Stimulated activated effector memory CD8-positive, alpha-beta T cell treated with anti-CD3 and anti-CD28 coated beads, Interleukin-12 subunit alpha, Interleukin-12 subunit beta, amount 100 ng/mL, for 72 hours (primary cell): ENCODE measurements around the gene SLC41A2.

Experiments
- ATAC-seq: fragments of 150-1000 bp; cut with Tn5 transposase; 2 replicates; pipeline ENCODE4 v1.10.0; 2021
- DNase-seq, 2 donors: peaks; one replicate each; pipeline ENCODE4 v3.0.0; 2021 to 2022; ENCODE audit warnings: low spot score in 2 of 2
- H3K27ac Mint-ChIP-seq: one replicate; pipeline ENCODE4 v1.8.0; 2022; ENCODE audit warnings: mild to moderate bottlenecking, mixed read lengths
- H3K36me3 Mint-ChIP-seq: one replicate; pipeline ENCODE4 v1.8.0; 2022; ENCODE audit warnings: mild to moderate bottlenecking, mixed read lengths
- H3K4me1 Mint-ChIP-seq: one replicate; pipeline ENCODE4 v1.8.0; 2022; ENCODE audit warnings: mixed read lengths
- H3K4me3 Mint-ChIP-seq: one replicate; pipeline ENCODE4 v1.8.0; 2022; ENCODE audit warnings: mild to moderate bottlenecking, mixed read lengths
- H3K9me3 Mint-ChIP-seq: one replicate; pipeline ENCODE4 v1.8.0; 2022; ENCODE audit warnings: mixed read lengths

The SLC41A2 gene

GRCh38 chr12:104928036-104928745 lies 29.9 kb downstream of the SLC41A2 start:
- Mint-ChIP-seq H3K4me1 (peaks cover 30% of the 10 kb centered on the region), H3K4me3 (no peak overlapping the region), H3K36me3 (peaks cover 34% of the 10 kb centered on the region), H3K9me3 (no peaks in the 10 kb centered on the region), H3K27ac (no peak overlapping the region)
- DNase-seq (no peak), ATAC-seq (no peak)

- Mint-ChIP-seq H3K9me3 (peaks cover 11% of the 10 kb centered on the region), H3K4me3 (no peak overlapping the region), H3K4me1 (peaks cover 12% of the 10 kb centered on the region), H3K27ac (no peak overlapping the region), H3K36me3 (peaks cover 31% of the 10 kb centered on the region)
- ATAC-seq (no peak), DNase-seq (no peak)
These were observed 32.6 kb downstream of the SLC41A2 start for GRCh38 chr12:104925501-104925900.

GRCh38 chr12:104921340-104921739 lies 36.8 kb downstream of the SLC41A2 start:
- H3K4me3 Mint-ChIP-seq: no peak overlapping the region
- DNase-seq (no peak), ATAC-seq (no peak)
- peaks cover 9% of the 10 kb centered on the region for H3K36me3 Mint-ChIP-seq
- H3K4me1 Mint-ChIP-seq: no peaks in the 10 kb centered on the region
- no peak overlapping the region for H3K27ac Mint-ChIP-seq
- peaks cover 11% of the 10 kb centered on the region for H3K9me3 Mint-ChIP-seq

GRCh38 chr12:104911942-104912341 lies 46.1 kb downstream of the SLC41A2 start:
- Mint-ChIP-seq H3K9me3 (no peaks in the 10 kb centered on the region), H3K4me1 (no peaks in the 10 kb centered on the region), H3K4me3 (no peak overlapping the region), H3K27ac (no peak overlapping the region), H3K36me3 (no peaks in the 10 kb centered on the region)
- ATAC-seq: no peak
- DNase-seq: no peak

GRCh38 chr12:104910196-104910840 lies 47.8 kb downstream of the SLC41A2 start:
- Mint-ChIP-seq H3K4me3 (no peak overlapping the region), H3K36me3 (no peaks in the 10 kb centered on the region), H3K27ac (no peak overlapping the region), H3K9me3 (no peaks in the 10 kb centered on the region), H3K4me1 (no peaks in the 10 kb centered on the region)
- no peak for ATAC-seq
- DNase-seq: no peak

- Mint-ChIP-seq H3K36me3 (no peaks in the 10 kb centered on the region), H3K4me3 (no peak overlapping the region), H3K4me1 (no peaks in the 10 kb centered on the region), H3K9me3 (no peaks in the 10 kb centered on the region), H3K27ac (no peak overlapping the region)
- DNase-seq: no peak
- ATAC-seq: no peak
These were observed 48.3 kb downstream of the SLC41A2 start for GRCh38 chr12:104909761-104910160.
